ENCODE data around the gene ZBED6.
"Not testable (repeated sequence)": the region's sequence is repeated elsewhere in the genome, so short reads cannot be mapped to it uniquely, and the experiment has no call there.

Gene ZBED6, protein sequence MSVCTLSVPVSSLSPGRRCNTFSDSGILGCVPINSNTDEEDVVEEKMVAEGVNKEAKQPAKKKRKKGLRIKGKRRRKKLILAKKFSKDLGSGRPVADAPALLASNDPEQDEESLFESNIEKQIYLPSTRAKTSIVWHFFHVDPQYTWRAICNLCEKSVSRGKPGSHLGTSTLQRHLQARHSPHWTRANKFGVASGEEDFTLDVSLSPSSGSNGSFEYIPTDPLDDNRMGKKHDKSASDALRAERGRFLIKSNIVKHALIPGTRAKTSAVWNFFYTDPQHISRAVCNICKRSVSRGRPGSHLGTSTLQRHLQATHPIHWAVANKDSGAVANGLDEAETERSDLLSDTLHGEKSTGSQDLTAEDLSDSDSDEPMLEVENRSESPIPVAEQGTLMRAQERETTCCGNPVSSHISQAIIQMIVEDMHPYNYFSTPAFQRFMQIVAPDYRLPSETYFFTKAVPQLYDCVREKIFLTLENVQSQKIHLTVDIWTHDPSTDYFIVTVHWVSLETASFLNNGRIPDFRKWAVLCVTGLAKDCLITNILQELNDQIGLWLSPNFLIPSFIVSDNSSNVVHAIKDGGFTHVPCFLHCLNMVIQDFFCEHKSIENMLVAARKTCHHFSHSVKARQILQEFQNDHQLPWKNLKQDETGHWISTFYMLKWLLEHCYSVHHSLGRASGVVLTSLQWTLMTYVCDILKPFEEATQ (N-terminal part only)

DNA sequence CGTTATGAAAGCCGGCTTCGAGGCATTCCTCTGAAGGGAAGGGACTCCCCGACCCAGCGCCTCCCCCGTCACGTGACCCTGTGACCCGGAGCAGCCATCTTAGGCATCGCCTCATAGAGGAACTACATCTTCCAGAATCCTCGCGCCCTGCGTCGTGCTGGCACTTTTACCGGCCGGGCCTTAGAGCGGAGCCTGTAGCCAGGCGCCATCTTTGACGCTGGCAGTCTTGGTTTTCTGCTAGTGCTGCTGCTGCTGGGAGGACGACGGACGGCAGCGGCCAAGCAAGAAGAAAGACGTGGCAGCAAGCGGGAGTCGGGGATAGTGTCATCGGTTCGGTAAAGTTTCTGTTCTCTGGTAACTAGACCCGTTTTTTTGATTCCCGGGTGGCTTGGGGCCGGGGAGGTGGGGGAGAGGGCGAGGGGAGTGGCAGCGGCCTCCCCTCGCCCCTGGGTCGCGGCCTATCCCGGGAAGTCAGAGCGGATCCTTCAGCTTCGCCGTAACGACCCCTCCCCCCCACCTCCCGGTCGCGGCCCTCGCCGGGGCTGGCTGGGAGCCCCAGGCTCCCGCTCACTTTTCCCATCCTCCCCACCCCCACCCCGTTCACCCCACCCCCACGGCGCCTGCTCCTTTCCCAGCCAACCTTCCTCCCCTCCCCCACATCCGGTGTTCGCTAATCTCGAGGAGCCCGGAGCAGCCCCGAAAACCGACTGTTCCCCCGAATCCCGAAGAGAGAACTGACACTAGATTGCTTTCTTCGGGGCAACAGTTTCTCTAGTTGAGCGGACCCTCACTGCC lies at the start of gene ZBED6, which contains the start of gene ZC3H11A:
Gene ZBED6 (plus strand): TSS at position 183 of the 795 bp plus-strand sequence. CDS start 1,900 bp downstream, outside the sequence.
Gene ZC3H11A (plus strand): TSS at position 183 of the 795 bp plus-strand sequence. CDS start 21,448 bp downstream, outside the sequence.
- DNase-seq: peak; percentile 95 to 99

DNA sequence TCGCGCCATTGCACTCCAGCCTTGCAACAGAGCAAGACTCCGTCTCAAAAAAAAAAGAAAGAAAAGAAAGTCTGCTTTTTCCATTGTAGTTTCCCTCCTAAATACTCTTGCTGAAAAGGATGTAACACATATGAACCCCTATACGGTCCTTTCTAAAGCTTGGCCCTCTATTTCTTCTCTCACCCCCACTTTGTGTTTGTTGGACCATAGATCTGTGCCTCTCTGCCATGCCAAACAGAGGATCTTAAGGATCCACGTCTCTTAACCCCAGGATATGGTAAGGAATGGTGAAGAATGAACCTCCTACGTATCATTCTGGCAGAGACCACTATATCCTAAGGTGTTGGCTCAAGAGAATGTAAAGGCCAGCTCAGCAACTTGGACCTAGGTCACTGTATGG lies 49.1 kb upstream of the ZBED6 start:
- no peak for DNase-seq

DNA sequence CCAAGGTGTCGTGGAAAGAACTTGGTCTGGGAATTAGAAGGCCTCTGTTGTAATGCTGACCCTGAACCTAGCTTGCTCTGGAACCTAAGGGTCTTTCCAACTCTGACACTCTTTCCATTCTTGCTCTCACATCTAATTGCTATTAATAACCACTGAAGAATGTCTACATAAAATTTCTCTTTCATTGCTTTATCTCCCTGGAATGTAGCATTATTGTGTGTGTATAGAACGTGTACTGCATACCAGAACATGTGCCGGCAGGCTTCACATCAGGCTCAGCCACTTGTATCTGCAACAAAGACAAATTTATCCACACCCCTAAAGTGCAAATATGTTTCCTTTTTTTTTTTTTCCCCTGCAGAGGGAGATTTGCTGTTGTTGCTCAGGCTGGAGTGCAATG lies 44.4 kb upstream of the ZBED6 start:
- DNase-seq: no peak

DNA sequence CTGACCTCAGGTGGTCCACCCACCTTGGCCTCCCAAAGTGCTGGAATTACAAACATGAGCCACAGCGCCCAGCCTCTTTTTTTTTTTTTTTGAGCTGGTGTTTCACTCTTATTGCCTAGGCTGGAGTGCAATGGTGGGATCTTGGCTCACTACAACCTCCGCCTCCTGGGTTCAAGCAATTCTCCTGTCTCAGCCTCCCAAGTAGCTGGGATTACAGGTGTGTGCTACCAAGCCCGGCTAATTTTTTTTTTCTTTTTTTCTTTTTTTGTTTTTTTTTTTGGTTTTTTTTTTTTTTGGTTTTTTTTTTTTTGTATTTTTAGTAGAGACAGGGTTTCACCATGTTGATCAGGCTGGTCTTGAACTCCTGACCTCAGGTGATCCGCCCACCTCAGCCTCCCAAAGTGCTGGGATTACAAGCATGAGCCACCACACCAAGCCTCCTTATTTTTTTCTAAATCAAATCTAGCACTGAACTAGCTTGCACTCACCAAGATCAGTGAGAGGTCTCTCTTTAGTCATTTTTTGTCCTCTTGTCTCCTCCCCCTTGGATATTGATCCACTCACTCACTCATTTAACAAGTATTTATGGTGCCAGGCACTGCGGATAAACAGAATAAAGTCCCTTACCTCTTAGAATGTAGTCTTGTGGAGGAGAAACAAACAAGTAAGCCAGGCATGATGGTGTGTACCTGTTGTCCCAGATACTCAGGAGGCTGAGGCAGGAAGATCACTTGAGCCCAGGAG lies 43.6 kb upstream of the ZBED6 start:
- DNase-seq: not testable (repeated sequence)

DNA sequence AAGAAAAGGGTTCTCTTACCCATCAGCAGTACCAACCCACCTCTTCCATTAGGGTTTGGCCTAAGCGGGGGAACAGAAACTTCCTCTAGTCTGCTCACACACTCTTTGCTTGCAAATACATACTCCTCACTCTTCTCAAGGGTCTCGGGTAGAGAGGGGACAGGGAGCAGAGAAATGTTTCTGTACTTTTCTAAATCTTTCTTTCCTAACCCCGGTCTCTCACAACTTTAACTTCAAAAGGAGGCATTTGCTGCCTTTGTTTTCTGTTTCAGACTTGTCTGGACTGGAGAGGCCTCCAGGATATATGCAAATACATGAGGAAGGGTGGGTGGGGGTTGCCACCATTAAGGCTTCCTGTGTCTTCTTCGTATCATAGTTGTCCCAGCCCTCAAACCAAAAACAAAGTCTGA lies 41.0 kb upstream of the ZBED6 start:
- peak in 1 of 2 experiments; percentile 27 for DNase-seq

DNA sequence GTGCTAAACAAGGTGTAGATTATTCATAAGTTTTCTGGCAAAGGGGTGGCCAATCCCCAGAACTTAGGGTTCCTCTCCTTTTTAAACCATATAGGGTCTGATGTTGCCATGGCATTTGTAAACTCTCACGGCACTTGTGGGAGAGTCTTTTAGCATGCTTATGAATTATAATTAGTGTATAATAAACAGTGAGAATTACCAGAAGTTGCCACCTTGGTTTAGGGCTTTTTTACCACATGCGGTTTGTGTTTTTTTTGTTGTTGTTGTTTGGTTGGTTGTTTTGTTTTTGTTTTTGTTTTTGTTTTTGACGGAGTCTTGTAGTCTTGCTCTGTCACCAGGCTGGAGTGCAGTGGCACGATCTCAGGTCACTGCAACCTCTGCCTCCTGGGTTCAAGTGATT lies 39.4 kb upstream of the ZBED6 start:
- no peak for DNase-seq

DNA sequence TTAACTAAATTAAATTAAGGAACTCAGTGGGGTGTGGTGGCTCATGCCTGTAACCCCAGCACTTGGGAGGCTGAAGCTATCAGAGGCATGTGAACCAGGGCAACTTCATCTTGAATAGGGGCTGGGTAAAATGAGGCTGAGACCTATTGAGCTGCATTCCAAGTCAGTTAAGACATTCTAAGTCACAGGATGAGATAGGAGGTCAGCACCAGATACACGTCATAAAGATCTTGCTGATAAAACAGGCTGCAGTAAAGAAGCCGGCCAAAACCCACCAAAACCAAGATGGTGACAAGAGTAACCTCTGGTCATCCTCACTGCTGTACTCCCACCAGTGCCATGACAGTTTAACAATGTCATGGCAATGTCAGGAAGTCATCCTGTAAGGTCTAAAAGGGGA lies 36.7 kb upstream of the ZBED6 start:
- not testable (repeated sequence) for DNase-seq

DNA sequence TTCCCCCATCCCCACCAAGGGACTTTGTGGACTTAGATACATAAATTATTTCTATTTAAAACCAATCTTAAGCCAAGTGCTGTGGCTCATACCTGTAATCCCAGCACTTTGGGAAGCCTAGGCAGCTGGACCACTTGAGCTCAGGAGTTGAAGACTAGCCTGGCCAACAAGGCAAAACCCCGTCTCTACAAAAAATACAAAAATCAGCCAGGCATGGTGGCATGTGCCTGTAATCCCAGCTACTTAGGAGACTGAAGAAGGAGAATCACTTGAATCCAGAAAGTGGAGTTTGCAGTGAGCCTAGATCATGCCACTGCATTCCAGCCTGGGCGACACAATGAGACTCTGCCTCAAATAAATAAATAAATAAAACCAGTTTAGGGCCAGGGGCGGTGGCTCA lies 34.9 kb upstream of the ZBED6 start:
- no peak for DNase-seq

DNA sequence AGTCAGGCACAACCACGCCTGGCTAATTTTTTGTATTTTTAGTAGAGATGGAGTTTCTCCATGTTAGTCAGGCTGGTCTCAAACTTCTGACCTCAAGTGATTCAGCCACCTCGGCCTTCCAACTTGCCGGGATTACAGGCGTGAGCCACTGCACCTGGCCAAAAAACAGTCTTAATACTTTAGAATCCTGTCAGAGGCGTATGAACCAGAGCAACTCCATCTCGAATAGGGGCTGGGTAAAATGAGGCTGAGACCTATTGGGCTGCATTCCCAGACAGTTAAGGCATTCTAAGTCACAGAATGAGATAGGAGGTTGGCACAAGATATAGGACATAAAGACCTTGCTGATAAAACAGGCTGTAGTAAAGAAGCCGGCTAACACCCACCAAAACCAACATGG lies 33.5 kb upstream of the ZBED6 start:
- not testable (repeated sequence) for DNase-seq

DNA sequence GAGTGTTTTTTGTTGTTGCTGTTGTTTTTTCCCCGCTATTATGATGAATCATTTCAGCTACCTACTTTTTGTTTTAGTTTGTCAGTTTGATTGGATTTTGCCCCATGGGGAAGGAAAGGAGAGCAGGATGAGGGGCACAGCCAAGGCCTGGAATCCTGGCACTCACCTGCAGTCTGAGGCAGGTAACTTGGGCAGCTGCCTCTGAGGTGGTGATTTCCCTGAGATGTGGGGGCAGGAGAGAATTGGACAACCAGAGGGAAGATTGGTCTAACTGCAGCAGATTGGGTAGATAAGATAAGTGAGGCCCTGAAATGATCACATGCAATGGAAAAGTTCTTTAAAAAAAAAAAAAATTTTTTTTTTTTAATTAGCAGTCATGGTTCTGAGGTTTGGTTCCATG lies 31.9 kb upstream of the ZBED6 start:
- DNase-seq: no peak

DNA sequence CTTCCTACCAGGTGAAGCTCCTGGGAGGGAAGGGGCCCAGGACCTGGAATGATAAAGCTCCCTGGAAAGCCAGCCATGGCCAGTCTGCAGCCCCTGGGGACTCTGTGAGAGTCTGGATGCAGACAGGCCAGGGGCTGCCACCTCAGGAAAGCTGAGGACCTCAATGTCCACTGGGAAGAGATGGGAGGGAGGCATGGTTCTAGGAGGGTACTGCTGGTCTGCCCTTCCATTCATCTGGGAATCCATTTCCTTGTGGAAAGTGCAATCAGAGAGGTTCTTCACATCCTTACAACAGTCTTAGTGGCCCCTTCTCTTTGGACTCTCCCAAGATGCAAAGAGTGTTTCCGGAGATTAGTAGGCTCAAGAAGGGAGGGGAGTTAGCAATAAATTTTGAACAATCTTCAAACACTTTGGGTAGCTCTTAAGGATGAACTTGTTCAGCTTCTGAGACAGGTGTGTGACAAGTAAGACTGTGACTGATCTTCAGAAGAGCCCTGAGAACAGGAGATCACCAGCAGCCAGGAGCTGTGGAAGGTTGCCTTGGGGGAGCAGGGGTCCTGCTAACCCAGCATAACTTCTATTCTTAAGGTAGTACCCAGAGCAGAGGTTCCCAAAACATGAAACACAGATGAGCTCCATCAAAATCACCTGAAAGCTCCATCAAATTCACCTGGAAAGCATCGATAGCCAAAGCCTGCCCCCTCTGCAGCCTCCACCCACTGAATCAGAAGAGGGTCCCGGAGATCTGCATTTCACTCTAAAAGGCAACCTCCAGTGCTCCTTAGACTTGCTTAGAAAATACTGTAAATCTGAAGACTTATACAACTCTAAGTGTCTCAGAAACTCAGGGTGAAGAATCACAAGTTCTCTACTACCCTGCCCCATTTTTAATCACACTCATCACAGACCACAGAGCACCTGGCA lies 31.1 kb upstream of the ZBED6 start:
- no peak for DNase-seq

DNA sequence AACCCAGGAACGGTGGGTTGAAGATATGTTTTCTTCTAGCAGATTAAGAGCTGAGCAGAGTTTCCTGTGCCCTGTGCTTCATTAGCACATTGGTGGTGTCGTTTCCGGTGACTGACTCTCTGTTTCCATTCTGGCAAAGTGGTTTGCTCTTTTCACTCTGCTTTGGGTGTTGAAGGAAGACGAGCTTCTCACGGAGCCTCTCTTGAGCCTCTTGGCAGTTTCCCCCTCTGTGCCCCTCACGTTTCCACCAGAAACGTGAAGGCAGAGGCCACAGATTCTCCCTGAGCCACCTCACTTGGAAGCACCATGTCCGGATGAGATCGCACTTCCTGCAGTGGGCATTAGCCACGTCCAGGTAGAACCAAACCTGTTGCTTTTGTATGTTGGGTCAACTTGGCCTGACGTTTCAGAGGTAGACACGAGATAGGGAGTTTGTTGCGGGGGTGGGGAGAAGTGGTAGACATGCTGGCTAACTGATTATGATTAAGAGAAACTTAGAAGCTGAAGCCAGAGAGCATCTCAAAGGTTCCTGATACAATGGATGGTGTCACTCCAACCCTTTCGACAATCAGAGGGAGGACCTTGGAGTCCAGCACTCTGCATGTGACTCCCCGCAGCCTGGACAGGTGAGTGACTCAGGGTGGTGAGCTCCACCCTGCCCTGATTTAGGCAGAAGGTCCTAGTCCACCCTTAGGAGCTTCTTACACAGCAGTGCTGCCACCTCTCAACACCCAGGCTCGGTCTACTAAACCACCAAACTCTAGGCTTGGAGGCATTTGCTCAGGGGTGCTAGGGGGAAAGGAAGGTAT lies 30.2 kb upstream of the ZBED6 start, which contains the start of gene LAX1:
Gene LAX1 (plus strand): TSS at position 155 of the 809 bp plus-strand sequence. CDS start 383 bp downstream, at position 538.
- DNase-seq: peak; percentile 53 to 87

DNA sequence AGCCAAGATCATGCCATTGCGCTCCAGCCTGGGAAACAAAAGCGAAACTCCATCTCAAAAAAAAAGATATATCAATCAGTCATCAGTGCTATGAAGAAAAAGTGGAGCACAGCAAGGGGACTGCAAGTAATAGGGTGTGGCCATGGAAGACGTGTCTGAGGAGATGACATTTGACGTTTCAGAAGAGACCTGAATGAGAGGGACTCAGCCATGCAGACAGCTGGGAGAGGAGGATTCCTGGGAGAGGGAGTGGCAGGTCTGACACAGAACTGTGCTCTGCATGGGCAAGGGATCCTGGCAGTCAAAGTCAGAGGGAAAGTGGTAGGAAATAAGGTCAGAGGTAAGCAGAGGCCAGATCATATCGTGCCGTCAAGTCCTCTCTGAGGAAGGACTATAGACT lies 27.2 kb upstream of the ZBED6 start:
- no peak for DNase-seq

DNA sequence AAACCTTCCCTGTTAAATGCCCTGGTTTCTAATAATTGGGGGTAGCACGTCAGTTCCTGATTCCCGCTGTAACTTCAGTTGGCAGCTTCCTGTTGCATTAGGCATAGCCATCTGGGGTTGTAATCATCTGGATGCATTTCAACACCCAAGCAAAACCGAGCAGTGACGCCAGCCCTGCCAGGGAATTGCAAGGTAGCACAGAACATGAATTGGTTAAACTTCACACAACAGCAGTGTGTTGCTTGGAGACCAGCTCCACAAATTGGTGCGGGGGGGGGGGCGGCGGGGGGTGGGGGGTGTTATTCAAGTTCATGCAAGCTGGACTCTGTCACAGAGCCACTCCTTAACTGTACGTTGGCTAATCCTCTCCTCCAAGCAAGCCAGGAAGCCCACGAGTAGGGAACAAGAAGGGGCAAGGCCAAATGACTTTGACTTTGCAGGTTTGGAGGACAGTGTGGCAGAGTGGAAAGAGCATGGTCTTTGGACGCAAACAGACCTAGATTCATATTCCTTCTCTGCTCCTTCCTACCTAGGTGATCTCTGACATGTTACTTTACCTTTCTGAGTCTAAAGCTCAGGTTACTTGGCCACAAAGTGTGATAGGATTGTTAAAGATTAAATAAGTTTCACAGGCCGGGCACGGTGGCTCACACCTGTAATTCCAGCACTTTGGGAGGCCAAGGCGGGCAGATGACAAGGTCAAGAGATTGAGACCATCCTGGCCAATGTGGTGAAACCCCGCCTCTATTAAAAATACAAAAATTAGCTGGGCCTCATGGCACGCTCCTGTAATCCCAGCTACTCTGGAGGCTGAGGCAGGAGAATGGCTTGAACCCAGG lies 25.7 kb upstream of the ZBED6 start:
- no peak for DNase-seq

DNA sequence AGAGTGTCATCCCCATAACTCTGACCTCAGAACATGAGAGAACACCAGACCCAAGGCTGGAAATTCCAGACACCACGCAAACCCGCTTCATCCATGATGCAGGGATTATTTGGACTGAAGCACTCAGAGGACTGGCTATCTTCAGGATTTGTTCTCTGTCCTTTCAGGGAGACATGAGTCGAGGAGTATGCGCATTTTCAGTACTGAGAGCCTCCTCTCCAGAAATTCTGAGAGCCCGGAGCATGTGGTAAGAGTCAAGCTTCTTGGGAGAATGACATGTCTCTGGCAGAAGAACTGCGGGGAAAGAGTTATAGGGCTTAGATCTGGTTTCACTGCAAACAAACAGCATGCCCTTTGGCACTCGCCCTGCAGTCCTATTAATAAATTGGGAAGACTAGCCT lies 23.5 kb upstream of the ZBED6 start:
- no peak for DNase-seq

DNA sequence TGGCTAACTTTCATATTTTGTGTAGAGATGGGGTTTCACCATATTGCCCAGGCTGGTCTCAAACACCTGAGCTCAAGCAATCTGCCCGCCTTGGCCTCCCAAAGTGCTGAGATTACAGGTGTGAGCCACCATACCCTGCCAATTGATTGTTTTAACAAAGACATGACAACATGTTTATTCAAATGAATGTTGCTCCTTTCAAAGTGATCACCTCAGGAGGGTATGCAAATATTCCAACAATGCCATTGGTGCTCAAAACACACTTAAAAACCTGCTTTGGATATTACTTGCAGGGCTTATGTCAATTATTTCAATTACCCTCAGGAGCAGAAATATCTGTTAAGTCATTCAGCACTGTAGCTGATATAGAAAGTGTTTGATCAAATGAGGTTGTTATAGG lies 22.6 kb upstream of the ZBED6 start:
- no peak for DNase-seq

DNA sequence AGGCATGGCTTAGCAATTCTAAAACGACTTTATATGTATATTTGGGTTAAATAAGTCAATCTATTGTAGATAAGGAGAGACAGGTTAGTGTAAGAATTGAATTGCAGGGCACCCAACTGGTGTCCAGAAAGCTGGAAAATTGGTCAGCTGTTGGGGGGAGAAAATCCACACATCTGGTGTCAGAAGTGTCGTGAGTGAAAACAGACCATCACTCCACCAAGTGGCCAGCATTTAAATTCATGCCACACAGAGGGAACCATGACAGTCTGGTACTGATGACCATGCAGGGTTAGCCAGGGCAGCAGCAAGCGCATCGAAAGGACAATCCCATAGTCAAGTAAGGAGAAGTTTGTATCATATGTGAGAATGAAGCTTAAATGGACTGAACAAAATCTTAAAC lies 18.8 kb upstream of the ZBED6 start:
- DNase-seq: no peak

DNA sequence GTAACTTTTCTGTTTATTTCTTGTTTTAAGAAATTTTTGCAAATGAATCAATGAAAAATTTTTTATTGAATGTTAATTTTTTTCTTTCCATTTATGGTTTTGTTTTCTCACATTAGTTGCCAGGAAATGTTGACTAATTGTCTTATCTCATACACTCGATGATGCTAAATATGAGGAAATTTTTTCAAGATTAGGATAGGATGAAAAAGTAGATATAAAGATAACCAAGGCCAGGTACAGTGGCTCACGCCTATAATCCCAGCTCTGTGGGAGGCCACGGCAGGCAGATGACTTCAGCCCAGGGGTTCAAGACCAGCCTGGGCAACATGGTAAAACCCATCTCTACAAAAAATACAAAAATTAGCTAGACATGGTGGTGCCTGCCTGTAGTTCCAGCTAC lies 17.8 kb upstream of the ZBED6 start:
- DNase-seq: no peak

DNA sequence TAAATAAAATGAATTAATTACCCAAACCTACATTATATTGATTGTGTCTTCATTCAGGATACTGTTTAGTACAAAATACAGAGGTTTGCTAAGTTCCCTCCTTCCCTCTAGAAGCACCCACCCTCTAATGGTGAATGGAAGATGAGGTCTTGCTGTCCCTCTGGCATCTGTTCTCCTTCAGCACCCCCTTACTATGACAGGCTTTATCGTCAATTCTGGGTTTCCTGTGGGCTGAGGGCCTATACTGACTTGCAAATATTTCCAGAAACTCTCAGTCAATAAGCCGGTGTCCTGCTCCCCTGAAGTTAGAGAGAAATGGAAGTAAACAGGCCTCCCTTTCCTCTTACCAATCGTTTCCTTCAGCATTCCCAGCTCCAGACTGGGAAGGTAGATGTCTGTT lies 17.3 kb upstream of the ZBED6 start:
- DNase-seq: no peak
